GM11168 (cell line): ENCODE results near the gene PROSER2.

Source experiments
- in situ Hi-C: fragments of 300-500 bp; cut with MboI; formaldehyde crosslinking; loops from one replicate; pipeline ENCODE4 v1.12.0; 2022; ENCODE audit warnings: low sequenced_read_pairs; ENCODE audit not compliant: unreplicated experiment

Gene PROSER2

DNA sequence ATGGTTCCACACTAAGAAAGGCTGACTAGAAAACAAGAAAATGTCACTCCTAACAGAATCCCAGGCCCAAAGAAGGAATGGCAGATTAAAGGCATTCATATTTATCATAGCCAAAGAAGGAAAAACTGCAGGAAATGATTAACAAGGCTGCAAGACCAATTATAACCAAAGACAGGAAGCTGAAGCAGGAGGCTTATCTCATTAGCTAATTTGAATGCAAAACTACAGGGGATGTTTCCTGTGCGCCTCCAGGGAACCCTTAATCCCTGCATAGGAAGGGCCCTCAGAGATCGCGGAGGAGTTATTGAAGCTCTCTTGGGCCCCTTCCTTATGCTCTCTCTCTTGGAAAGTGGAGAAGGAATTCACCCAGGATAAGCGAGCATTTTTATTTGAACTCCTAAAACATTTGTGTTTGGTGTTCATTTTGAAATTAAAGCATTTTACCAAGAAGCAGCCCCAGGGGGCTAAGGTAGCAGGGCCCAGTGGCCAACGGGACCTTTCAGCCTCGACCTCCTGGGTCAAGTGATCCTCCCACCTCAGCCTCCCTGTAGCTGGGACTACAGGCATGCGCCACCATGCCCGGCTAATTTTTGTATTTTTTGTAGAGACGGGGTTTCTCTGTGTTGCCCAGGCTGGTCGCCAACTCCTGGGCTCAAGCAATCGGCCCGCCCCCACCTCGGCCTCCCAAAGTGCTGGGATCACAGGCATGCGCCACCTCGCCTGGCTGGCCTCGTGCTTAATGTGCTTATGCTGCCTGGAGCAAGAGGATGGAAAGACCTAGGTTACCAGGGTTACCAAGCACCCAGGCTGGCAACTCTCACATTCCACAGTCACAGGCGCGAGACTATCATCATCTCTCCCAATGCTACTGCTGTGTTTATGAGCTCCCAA lies 24.1 kb upstream of the PROSER2 start:
- in situ Hi-C loops = loop anchor here (10.0 kb wide), 1 partner anchor 186 kb away; no protein-coding TSS in a partner anchor

DNA sequence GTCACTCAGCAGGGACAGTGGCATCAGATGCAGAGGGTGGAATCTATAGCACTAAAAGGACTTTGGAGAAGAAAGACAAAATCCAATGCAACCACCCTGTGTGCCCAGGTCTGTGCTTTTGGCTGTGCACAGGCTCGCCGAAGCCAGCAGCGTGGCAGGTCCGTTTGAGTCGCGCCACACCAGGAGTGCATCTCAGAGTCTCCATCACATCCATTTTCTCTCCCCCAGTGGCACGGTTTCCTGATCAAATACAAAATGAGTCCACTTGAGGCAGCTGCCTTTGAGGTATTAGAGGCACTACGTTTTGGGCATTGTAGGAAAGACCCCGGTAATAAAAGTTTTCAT lies 23.4 kb upstream of the PROSER2 start:
- in situ Hi-C loops = loop anchor here (10.0 kb wide), 1 partner anchor 185 kb away; no protein-coding TSS in a partner anchor

GRCh38 chr10:11804336-11804735 lies 18.8 kb upstream of the PROSER2 start:
- in situ Hi-C loops = no loop called here

GRCh38 chr10:11805792-11806191 lies 17.4 kb upstream of the PROSER2 start:
- in situ Hi-C loops = no loop called here

- in situ Hi-C loops = no loop called here
Observed at GRCh38 chr10:11806706-11807105, 16.4 kb upstream of the PROSER2 start.

GRCh38 chr10:11808808-11809207 lies 14.3 kb upstream of the PROSER2 start:
- in situ Hi-C loops = no loop called here

DNA sequence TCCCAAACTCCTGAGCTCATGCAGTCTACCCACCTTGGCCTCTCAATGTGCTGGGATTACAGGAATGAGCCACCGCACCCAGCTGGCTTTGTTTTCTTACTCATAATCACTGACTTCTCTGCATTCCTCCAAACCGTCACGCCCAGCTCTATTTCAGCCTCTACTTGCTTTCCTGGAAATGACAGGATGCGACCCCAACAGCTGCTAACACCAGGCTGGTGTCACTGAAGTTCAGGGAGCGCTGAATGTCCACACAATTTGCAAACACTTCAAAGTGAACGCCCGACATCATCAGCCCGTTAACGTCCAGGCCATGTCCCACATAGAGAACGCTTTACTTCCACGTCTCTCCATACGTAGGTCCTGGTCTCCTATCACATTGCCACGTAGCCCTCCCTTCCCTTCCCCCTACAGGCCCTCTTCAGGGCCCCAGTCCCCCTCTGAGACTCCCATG lies 12.8 kb upstream of the PROSER2 start:
- in situ Hi-C loops = no loop called here

GRCh38 chr10:11810973-11811372 lies 12.2 kb upstream of the PROSER2 start:
- in situ Hi-C loops = no loop called here

GRCh38 chr10:11813177-11813576 lies 10.0 kb upstream of the PROSER2 start:
- in situ Hi-C loops = no loop called here

GRCh38 chr10:11813855-11814567 lies 9.1 kb upstream of the PROSER2 start:
- in situ Hi-C loops = no loop called here

- in situ Hi-C loops = no loop called here
Observed at GRCh38 chr10:11819027-11819426, 4.1 kb upstream of the PROSER2 start.

DNA sequence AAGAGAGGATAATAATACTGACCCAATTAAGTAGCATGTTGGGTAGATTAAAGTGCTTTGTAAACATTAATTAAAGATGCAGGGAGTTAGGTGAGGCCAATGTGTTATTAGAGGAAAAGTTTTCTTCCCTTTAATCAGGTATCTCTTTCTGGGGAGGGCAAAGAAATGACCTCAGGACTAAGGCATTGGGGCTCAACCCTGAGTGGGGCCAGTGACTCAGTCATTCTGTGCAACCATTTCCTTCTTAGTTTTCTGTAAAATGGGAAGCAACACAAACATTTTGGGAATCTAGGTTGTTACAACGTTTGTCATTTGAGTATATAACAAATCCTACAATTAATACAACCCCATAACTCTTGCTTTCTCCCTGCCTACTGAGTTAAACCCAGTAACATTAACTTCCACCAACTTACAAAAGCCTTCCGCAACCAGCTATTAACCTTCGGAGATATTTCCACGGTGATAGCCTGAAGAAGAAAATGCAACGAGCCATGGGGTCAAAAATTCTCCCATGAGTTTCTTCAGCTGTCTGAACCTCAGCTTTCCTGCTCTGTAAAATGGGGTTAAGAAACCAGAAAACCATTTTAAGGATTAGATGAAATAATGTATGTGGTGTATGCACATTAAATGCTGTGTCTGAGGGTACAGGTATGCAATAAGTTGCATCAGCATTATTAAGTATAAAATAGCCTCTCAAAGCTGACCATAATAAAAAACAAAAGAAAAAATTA lies 965 bp upstream of the PROSER2 start:
- in situ Hi-C loops = no loop called here

GRCh38 chr10:11822809-11823121 lies 391 bp upstream of the PROSER2 start:
- in situ Hi-C loops = no loop called here

GRCh38 chr10:11823989-11824346 lies 812 bp downstream of the PROSER2 start:
- in situ Hi-C loops = no loop called here

- in situ Hi-C loops = no loop called here
Observed at GRCh38 chr10:11824376-11824775, 1.2 kb downstream of the PROSER2 start.

GRCh38 chr10:11824825-11825224 lies 1.7 kb downstream of the PROSER2 start:
- in situ Hi-C loops = no loop called here

GRCh38 chr10:11825796-11826414 lies 2.7 kb downstream of the PROSER2 start:
- in situ Hi-C loops = no loop called here

GRCh38 chr10:11827006-11827405 lies 3.9 kb downstream of the PROSER2 start:
- in situ Hi-C loops = no loop called here

DNA sequence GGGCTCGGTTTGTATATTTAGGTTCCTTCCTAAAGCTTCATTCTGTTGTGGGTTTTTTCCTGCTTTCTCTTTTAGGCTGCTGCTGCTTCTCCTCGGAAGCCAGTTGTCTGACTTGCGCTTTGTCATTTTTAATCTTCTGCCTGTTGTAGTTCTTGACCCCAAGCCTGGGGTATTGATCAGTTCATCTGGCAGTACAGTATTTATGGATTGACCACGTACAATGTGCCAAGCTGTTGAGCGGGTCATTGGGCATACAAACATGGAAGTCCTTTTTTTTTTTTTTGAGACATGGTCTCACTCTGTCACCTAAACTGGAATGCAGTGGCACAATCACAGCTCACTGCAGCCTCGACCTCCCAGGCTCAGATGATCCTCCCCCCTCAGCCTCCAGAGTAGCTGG lies 4.3 kb downstream of the PROSER2 start:
- in situ Hi-C loops = no loop called here

GRCh38 chr10:11828682-11829284 lies 5.6 kb downstream of the PROSER2 start:
- in situ Hi-C loops = no loop called here
